Coronary artery (tissue), 2 donors: ENCODE measurements around the gene GDF2.

Experiments
- DNase-seq: peaks from one replicate; pipeline ENCODE4 v3.0.0-alpha.2; 2017; ENCODE audit warnings: low spot score
- H3K27ac ChIP-seq, 2 donors: fragments of 200-600 bp; sonication (generic); one replicate each; pipeline ENCODE4 v1.5.1; 2016 to 2019
- H3K4me3 ChIP-seq: fragments of 200-600 bp; sonication (generic); 2 replicates; pipeline ENCODE4 v1.5.1; 2016; ENCODE audit warnings: mild to moderate bottlenecking, moderate library complexity
- CTCF ChIP-seq: fragments of 200-600 bp; sonication (generic); IDR thresholded peaks from one replicate; pipeline ENCODE4 v1.5.1; 2019; ENCODE audit warnings: antibody characterized with exemption

GDF2 gene

GRCh38 chr10:47369251-47369894, 47.1 kb downstream of the GDF2 start:
- DNase-seq, result peak; percentile 49
- TF ChIP-seq CTCF, result no peak

GRCh38 chr10:47370015-47370767, 47.9 kb downstream of the GDF2 start:
- peak; percentile 47 for DNase-seq
- TF ChIP-seq CTCF, result no peak
- H3K27ac ChIP-seq, result no peak overlapping the region

More at GRCh38 chr10:47369251-47369894, 47.1 kb downstream of the GDF2 start:
- no peak overlapping the region for H3K4me3 ChIP-seq
- H3K27ac ChIP-seq, result no peak overlapping the region

GRCh38 chr10:47370878-47371277, 48.6 kb downstream of the GDF2 start:
- DNase-seq, result no peak

More at GRCh38 chr10:47370015-47370767, 47.9 kb downstream of the GDF2 start:
- no peak overlapping the region for H3K4me3 ChIP-seq

GRCh38 chr10:47371629-47372485, 49.6 kb downstream of the GDF2 start:
- peak; percentile 59 for DNase-seq
- Histone ChIP-seq H3K4me3 (no peak overlapping the region), H3K27ac (no peak overlapping the region)
- no peak for TF ChIP-seq CTCF

More at GRCh38 chr10:47370878-47371277, 48.6 kb downstream of the GDF2 start:
- H3K4me3 ChIP-seq, result no peak overlapping the region
- no peak overlapping the region for H3K27ac ChIP-seq
- no peak for TF ChIP-seq CTCF

- H3K4me3 ChIP-seq, result no peak overlapping the region
- no peak overlapping the region for H3K27ac ChIP-seq
- DNase-seq, result peak; percentile 57
- no peak for TF ChIP-seq CTCF
Measured at GRCh38 chr10:47372726-47373125, 50.5 kb downstream of the GDF2 start.

- Histone ChIP-seq H3K27ac (peak overlapping the region in 1 of 2 donors; percentile 48), H3K4me3 (peak overlapping the region; percentile 22)
- DNase-seq, result peak; percentile 71
- no peak for TF ChIP-seq CTCF
Measured at GRCh38 chr10:47374611-47375536, 52.6 kb downstream of the GDF2 start.
